Ovary (tissue), 9 donors: ENCODE data around the gene C22orf31. TPM values are rescaled to one million over a fixed set of nuclear protein-coding genes. Genes with fewer than 3 reads are reported as not detected.

Experiments used
- DNase-seq, 5 donors: peaks; one replicate each; pipeline ENCODE4 v3.0.0-alpha.2; 2019 to 2020
- H3K27ac ChIP-seq, 2 donors: fragments of 200-600 bp; one replicate each; pipeline versions ENCODE4 v1.5.1 to v1.8.0; 2019 to 2022
- H3K27me3 ChIP-seq: fragments of 200-600 bp; one replicate; pipeline ENCODE4 v1.8.0; 2022
- H3K36me3 ChIP-seq: fragments of 200-600 bp; sonication (generic); one replicate; pipeline ENCODE4 v1.5.1; 2019
- H3K4me1 ChIP-seq: one replicate; pipeline ENCODE4 v1.8.1; 2013; ENCODE audit warnings: mild to moderate bottlenecking, moderate library complexity; ENCODE audit not compliant: insufficient read depth
- H3K4me3 ChIP-seq: fragments of 200-600 bp; sonication (generic); one replicate; pipeline ENCODE4 v1.5.1; 2017
- H3K9me3 ChIP-seq, 2 donors: fragments of 200-600 bp in 1 of 2; sonication (generic) in 1 of 2; one replicate each; pipeline versions ENCODE4 v1.5.1 to v1.8.1; 2013 to 2019; ENCODE audit warnings: mild to moderate bottlenecking in 1 of 2, moderate library complexity in 1 of 2
- EP300 ChIP-seq: sonication (generic); formaldehyde crosslinking; IDR thresholded peaks from one replicate; pipeline ENCODE4 v1.6.1; 2017; ENCODE audit warnings: antibody characterized with exemption
- POLR2A ChIP-seq: fragments of 450-650 bp; IDR thresholded peaks from one replicate; pipeline ENCODE4 v1.6.1; 2017; ENCODE audit warnings: antibody characterized with exemption, mild to moderate bottlenecking, moderate library complexity
- WGBS, 3 donors: extraction: QIAGEN DNeasy Blood & Tissue Kit in 1 of 3; methylation state at CpG; one replicate each; pipeline versions ENCODE4 v1.1.5 to v1.1.7; 2013 to 2017; 5-methylcytosine and 5-hydroxymethylcytosine counted together
- intact Hi-C, 4 donors: fragments of 100-400 bp; cut with DNase I; formaldehyde crosslinking; loops; one replicate each; pipeline versions ENCODE4 v1.11.0 to v1.15.1; 2022 to 2023
- polyA plus RNA-seq, 2 donors: library from polyadenylated mRNA; stranded (reverse); fragments of 200-250 nt in 1 of 2; fragments of 350-450 nt in 1 of 2; fragmentation: Illumina TruSeq in 1 of 2; extraction: RNeasy Lipid Tissue Mini Kit (QIAGEN cat#74804) in 1 of 2; gene quantifications; one replicate each; pipeline ENCODE4 v1.2.3, GENCODE V29; 2013 to 2014
- total RNA-seq, 7 donors: library from RNA; depleted of rRNA in 2 of 7; stranded (reverse); fragments of >200 nt in 2 of 7; fragmentation: NEBNext Ultra II Directional in 3 of 7; extraction: Animal tissue kit (Norgen Biotek cat#: 25700) in 3 of 7; gene quantifications; one replicate each; pipeline versions ENCODE4 v1.1.0 to v1.2.4, GENCODE V29; 2016 to 2023
- TF ChIP-seq, protein P1 (sequence below), 3 donors: fragments of 450-650 bp in 2 of 3; fragments of 200-600 bp in 1 of 3; IDR thresholded peaks; one replicate each; pipeline versions ENCODE4 v1.5.1 to v1.8.0; 2016 to 2022; ENCODE audit warnings: antibody characterized with exemption in 3 of 3, mild to moderate bottlenecking in 1 of 3
- donor health status: DM: no; HTN: no; CAD: no; lungs with moderate emphysema.
- donor health status: DM: no; HTN: no; CAD: no.
- donor health status: Bipolar disorder and iron deficiency.
- donor health status: DM: yes; HTN: yes; CAD: no.
- donor health status: DM: no; HTN: no; CAD: no.
- donor health status: DM: yes; HTN: yes; CAD: no.

The C22orf31 gene
- total and polyA plus RNA-seq, 9 donors = 0.20 to 0.92 (median 0.35) TPM; not detected in 2

DNA sequence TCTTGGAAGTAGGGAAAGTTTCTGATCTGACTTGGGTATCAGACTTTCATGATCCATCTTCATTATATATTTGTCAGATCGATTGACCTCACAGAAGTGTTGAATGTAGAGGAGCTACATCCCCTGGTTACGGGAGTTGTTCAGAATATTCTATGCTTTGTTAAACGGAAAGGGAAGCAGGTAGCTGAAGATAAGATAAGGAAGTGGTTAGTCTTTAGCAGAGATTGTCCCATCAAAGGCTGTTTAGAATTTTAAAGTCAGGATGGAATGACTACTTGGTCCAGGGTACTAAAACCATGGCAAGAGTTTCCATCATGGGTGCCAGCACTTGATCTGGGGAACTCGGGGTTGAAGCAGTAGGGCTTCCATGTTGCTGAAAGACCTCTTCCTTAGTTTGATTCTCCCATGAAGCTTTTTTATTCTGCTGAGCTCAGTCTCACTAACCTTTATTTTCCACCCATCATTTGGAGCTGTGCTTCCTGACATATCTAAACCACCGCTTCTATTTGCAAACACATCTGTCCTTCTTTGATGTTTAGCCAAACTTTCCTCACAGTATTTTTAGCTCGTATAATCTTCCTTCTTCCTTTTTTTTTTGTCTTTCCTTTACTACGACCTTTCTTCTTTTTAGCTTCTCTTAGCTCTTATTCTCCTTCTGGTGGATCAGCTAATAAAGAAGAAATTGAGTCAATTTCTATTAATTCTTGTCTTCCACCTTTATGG is 4.0 kb upstream of the C22orf31 start:
- DNase-seq = no peak
- H3K27me3 ChIP-seq = no peaks in the 10 kb centered on the region
- H3K4me3 ChIP-seq = no peak overlapping the region
- H3K9me3 ChIP-seq = no peaks in the 10 kb centered on the region
- H3K4me1 ChIP-seq = peaks cover 3% of the 10 kb centered on the region
- no peak overlapping the region for H3K27ac ChIP-seq
- H3K36me3 ChIP-seq = no peaks in the 10 kb centered on the region
- 31 to 38% (median 37%) methylated on average over 7 of the region's 7 CpGs for WGBS, 3 donors
- TF ChIP-seq EP300 = no peak
- TF ChIP-seq, protein P1, sequence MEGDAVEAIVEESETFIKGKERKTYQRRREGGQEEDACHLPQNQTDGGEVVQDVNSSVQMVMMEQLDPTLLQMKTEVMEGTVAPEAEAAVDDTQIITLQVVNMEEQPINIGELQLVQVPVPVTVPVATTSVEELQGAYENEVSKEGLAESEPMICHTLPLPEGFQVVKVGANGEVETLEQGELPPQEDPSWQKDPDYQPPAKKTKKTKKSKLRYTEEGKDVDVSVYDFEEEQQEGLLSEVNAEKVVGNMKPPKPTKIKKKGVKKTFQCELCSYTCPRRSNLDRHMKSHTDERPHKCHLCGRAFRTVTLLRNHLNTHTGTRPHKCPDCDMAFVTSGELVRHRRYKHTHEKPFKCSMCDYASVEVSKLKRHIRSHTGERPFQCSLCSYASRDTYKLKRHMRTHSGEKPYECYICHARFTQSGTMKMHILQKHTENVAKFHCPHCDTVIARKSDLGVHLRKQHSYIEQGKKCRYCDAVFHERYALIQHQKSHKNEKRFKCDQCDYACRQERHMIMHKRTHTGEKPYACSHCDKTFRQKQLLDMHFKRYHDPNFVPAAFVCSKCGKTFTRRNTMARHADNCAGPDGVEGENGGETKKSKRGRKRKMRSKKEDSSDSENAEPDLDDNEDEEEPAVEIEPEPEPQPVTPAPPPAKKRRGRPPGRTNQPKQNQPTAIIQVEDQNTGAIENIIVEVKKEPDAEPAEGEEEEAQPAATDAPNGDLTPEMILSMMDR (IDR thresholded peaks at IDR 0.05) = no peak
- no peak for TF ChIP-seq POLR2A
- intact Hi-C loops = no loop called here

DNA sequence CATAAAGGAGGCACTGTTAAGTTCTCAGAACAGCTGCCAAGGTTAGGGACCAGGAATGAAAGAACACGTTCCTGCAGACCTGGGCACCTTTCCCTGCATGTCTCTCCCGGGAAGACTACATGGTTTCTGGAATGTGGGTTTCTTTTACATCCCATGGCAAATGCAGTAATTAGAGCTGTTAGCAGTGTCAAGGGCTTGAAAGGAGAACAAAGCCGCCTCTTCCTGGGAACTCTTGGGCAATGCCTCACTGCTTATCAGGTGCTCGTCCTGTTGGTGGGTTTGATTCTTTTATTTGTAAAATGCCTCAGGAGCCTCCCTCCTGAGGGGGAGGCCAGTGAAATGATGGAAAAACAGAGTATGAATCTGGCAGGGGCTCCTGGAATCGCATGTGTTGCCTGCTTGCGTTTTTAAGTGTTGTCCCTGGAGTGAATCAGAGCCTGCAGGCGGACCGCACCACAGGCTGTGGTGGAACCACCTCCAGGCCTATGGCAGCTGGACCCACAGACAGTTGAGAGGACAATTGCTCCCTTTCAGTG is 723 bp upstream of the C22orf31 start:
- H3K36me3 ChIP-seq = no peaks in the 10 kb centered on the region
- no peak for DNase-seq
- TF ChIP-seq, protein P1 (IDR thresholded peaks at IDR 0.05) = no peak
- no peak for TF ChIP-seq EP300
- no peak for TF ChIP-seq POLR2A
- no peaks in the 10 kb centered on the region for H3K27me3 ChIP-seq
- no peak overlapping the region for H3K27ac ChIP-seq
- H3K4me3 ChIP-seq = no peak overlapping the region
- WGBS, 3 donors = 21 to 28% (median 22%) methylated on average over 8 of the region's 8 CpGs
- intact Hi-C loops = no loop called here
- peaks cover 3% of the 10 kb centered on the region for H3K4me1 ChIP-seq
- no peaks in the 10 kb centered on the region for H3K9me3 ChIP-seq

DNA sequence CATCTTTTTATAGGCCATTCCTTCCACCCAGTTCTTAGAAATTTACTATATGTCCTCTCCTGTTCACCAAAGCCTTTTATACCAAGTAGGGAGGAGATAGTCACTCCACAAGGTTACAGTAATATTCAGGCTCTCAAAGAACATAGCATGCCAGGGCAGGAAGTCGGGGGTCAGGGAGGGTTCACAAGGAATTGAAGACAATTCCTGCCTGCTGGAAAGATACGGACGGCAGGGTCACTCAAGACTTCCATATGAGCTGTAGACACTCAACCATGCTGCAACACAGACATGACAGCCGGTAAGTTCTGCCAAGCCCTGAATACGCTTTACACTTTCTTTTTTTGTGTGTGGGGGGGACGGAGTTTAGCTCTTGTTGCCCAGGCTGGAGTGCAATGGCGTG is 700 bp downstream of the C22orf31 start:
- Histone ChIP-seq H3K4me3 (no peak overlapping the region), H3K36me3 (no peaks in the 10 kb centered on the region), H3K9me3 (no peaks in the 10 kb centered on the region), H3K27me3 (no peaks in the 10 kb centered on the region), H3K27ac (no peak overlapping the region), H3K4me1 (peaks cover 3% of the 10 kb centered on the region)
- DNase-seq = no peak
- intact Hi-C loops = no loop called here
- no peak for TF ChIP-seq POLR2A
- TF ChIP-seq EP300 = no peak
- TF ChIP-seq, protein P1 (IDR thresholded peaks at IDR 0.05) = no peak
- WGBS, 3 donors = 50 to 55% (median 55%) methylated on average over 7 of the region's 7 CpGs

DNA sequence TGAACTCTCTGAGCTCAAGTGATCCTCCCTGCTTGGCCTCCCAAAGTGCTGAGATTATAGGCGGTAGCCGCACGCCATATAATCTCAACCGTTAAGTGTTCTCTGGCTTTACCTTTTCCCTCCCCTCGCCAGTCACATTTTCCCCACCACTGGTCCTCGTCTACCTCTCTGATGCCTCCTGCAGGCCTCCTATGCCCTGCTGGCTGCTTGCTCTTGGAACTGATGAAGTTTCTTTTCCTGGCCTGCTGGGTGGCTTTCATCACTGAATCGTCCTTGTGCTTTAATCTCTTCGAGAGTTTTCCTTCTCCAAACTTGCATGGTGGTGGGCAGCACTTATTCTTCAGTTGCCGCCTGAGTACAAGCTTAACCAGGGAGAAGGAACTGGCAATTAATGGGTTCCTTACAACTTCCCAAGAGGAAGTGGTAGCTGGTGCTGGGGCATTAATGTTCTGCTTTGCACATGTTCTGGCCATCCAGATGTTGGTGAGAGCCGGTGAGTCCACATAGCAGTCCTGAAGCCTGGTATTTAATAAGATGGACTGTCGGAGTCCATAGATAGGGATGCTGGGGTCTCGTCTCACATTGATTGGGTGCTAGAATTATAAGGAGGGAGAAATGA is 1.3 kb downstream of the C22orf31 start:
- Histone ChIP-seq H3K27me3 (no peaks in the 10 kb centered on the region), H3K36me3 (no peaks in the 10 kb centered on the region), H3K9me3 (no peaks in the 10 kb centered on the region), H3K4me3 (no peak overlapping the region), H3K4me1 (peaks cover 3% of the 10 kb centered on the region), H3K27ac (no peak overlapping the region)
- TF ChIP-seq EP300 (no peak), POLR2A (no peak)
- TF ChIP-seq, protein P1 (IDR thresholded peaks at IDR 0.05) = no peak
- WGBS, 3 donors = 85 to 92% (median 89%) methylated on average over 12 of the region's 12 CpGs
- intact Hi-C loops = no loop called here
- no peak for DNase-seq
